ENCODE data around the gene DHRSX.

- no peak for TF ChIP-seq EZH2 (IDR thresholded peaks at IDR 0.05; ENCODE audit: insufficient read depth, low read length)
- TF ChIP-seq, protein P1, sequence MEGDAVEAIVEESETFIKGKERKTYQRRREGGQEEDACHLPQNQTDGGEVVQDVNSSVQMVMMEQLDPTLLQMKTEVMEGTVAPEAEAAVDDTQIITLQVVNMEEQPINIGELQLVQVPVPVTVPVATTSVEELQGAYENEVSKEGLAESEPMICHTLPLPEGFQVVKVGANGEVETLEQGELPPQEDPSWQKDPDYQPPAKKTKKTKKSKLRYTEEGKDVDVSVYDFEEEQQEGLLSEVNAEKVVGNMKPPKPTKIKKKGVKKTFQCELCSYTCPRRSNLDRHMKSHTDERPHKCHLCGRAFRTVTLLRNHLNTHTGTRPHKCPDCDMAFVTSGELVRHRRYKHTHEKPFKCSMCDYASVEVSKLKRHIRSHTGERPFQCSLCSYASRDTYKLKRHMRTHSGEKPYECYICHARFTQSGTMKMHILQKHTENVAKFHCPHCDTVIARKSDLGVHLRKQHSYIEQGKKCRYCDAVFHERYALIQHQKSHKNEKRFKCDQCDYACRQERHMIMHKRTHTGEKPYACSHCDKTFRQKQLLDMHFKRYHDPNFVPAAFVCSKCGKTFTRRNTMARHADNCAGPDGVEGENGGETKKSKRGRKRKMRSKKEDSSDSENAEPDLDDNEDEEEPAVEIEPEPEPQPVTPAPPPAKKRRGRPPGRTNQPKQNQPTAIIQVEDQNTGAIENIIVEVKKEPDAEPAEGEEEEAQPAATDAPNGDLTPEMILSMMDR (IDR thresholded peaks at IDR 0.05; ENCODE audit: insufficient read depth, low read depth, low read length), result no peak
Measured at GRCh38 chrX:2383735-2384134, 117.0 kb downstream of the DHRSX start.
